Adrenal gland (tissue), 12 donors: ENCODE data around the gene IL10. TPM values are rescaled to one million over a fixed set of nuclear protein-coding genes. Genes with fewer than 3 reads are reported as not detected.

Experiments
- DNase-seq, 7 donors: peaks; one replicate each; pipeline ENCODE4 v3.0.0-alpha.2; 2019 to 2020
- H3K27ac ChIP-seq, 5 donors: fragments of 200-600 bp; sonication (generic) in 4 of 5; 1 replicate in 3 of 5; 2 replicates in 2 of 5; pipeline versions ENCODE4 v1.5.1 to v1.8.0; 2016 to 2020; ENCODE audit warnings: mild to moderate bottlenecking in 1 of 5
- H3K27me3 ChIP-seq: fragments of 200-600 bp; 2 replicates; pipeline ENCODE4 v1.8.0; 2021
- H3K36me3 ChIP-seq, 2 donors: fragments of 200-600 bp; replicated peaks in 1 of 2; 1 replicate in 1 of 2; 2 replicates in 1 of 2; pipeline versions ENCODE4 v1.5.1 to v1.8.0; 2018 to 2022
- H3K4me1 ChIP-seq, 2 donors: fragments of 200-600 bp; replicated peaks in 1 of 2; 1 replicate in 1 of 2; 2 replicates in 1 of 2; pipeline versions ENCODE4 v1.5.1 to v1.8.0; 2018 to 2021
- H3K4me3 ChIP-seq, 4 donors: fragments of 200-600 bp; sonication (generic) in 3 of 4; one replicate each; pipeline ENCODE4 v1.5.1; 2016 to 2018
- H3K9me3 ChIP-seq, 3 donors: fragments of 200-600 bp; sonication (generic) in 1 of 3; replicated peaks in 1 of 3; 1 replicate in 2 of 3; 2 replicates in 1 of 3; pipeline versions ENCODE4 v1.5.1 to v1.8.0; 2016 to 2021
- POLR2A ChIP-seq, 2 donors: fragments of 450-650 bp; IDR thresholded peaks; one replicate each; pipeline ENCODE4 v1.6.1; 2017; ENCODE audit warnings: antibody characterized with exemption in 2 of 2, mild to moderate bottlenecking in 2 of 2, moderate library complexity in 1 of 2
- WGBS, 4 donors: extraction: QIAGEN DNeasy Blood & Tissue Kit in 2 of 4; methylation state at CpG; one replicate each; pipeline versions ENCODE4 v1.1.5 to v1.1.7; 2013 to 2017; 5-methylcytosine and 5-hydroxymethylcytosine counted together
- intact Hi-C, 2 donors: fragments of 100-400 bp; cut with DNase I; formaldehyde crosslinking; loops; one replicate each; pipeline versions ENCODE4 v1.14.1 to v1.15.0; 2022 to 2023
- polyA plus RNA-seq, 3 donors: library from polyadenylated mRNA; stranded (reverse); fragments of 200-250 nt in 2 of 3; fragments of 350-450 nt in 1 of 3; fragmentation: Illumina TruSeq in 1 of 3; extraction: RNeasy Lipid Tissue Mini Kit (QIAGEN cat#74804) in 1 of 3; gene quantifications; one replicate each; pipeline ENCODE4 v1.2.3, GENCODE V29; 2013 to 2014
- total RNA-seq, 9 donors: library from RNA; depleted of rRNA in 4 of 9; stranded (reverse); fragments of >200 nt in 4 of 9; fragments of 120-200 nt in 1 of 9; fragmentation: NEBNext Ultra II Directional in 1 of 9; extraction: Animal tissue kit (Norgen Biotek cat#: 25700) in 1 of 9; gene quantifications; one replicate each; pipeline versions ENCODE4 v1.1.0 to v1.2.4, GENCODE V29; 2013 to 2023
- TF ChIP-seq, protein P1 (sequence below), 6 experiments: fragments of 450-650 bp in 4 of 6; fragments of 200-600 bp in 2 of 6; sonication (generic) in 1 of 6; IDR thresholded peaks; 1 replicate in 5 of 6; 2 replicates in 1 of 6; pipeline versions ENCODE4 v1.5.1 to v1.8.0; 2016 to 2021; ENCODE audit warnings: antibody characterized with exemption in 6 of 6, mild to moderate bottlenecking in 2 of 6, moderate library complexity in 1 of 6
- donor health status: healthy with polysubstance abuse.
- donor health status: Bipolar disorder and iron deficiency.
- donor health status: DM: yes; HTN: yes; CAD: no.
- donor health status: DM: no; HTN: no; CAD: no.
- donor health status: DM: no; HTN: no; CAD: no.
- donor health status: DM: yes; HTN: yes; CAD: no.

The IL10 gene
- total and polyA plus RNA-seq, 12 donors = 0.33 to 8.5 (median 2.9) TPM

- Histone ChIP-seq H3K27ac (no peak overlapping the region), H3K4me1 (no peaks in the 10 kb centered on the region), H3K27me3 (peaks cover 3% of the 10 kb centered on the region), H3K9me3 (no peaks in the 10 kb centered on the region), H3K4me3 (no peak overlapping the region), H3K36me3 (no peaks in the 10 kb centered on the region)
- no peak for DNase-seq
- 63 to 73% (median 70%) methylated on average over 6 of the region's 6 CpGs for WGBS, 4 donors
- TF ChIP-seq POLR2A (IDR thresholded peaks at IDR 0.05) = no peak
- TF ChIP-seq, protein P1, sequence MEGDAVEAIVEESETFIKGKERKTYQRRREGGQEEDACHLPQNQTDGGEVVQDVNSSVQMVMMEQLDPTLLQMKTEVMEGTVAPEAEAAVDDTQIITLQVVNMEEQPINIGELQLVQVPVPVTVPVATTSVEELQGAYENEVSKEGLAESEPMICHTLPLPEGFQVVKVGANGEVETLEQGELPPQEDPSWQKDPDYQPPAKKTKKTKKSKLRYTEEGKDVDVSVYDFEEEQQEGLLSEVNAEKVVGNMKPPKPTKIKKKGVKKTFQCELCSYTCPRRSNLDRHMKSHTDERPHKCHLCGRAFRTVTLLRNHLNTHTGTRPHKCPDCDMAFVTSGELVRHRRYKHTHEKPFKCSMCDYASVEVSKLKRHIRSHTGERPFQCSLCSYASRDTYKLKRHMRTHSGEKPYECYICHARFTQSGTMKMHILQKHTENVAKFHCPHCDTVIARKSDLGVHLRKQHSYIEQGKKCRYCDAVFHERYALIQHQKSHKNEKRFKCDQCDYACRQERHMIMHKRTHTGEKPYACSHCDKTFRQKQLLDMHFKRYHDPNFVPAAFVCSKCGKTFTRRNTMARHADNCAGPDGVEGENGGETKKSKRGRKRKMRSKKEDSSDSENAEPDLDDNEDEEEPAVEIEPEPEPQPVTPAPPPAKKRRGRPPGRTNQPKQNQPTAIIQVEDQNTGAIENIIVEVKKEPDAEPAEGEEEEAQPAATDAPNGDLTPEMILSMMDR (IDR thresholded peaks at IDR 0.05) = peak in 1 of 6 experiments; percentile 25
- intact Hi-C loops = no loop called here
Measured at GRCh38 chr1:206761159-206761768, 11.0 kb downstream of the IL10 start.

- no peaks in the 10 kb centered on the region for H3K36me3 ChIP-seq
- TF ChIP-seq POLR2A (IDR thresholded peaks at IDR 0.05) = no peak
- TF ChIP-seq, protein P1 (IDR thresholded peaks at IDR 0.05) = no peak
- DNase-seq = no peak
- peaks cover 3% of the 10 kb centered on the region for H3K27me3 ChIP-seq
- intact Hi-C loops = no loop called here
- no peaks in the 10 kb centered on the region for H3K9me3 ChIP-seq
- H3K4me3 ChIP-seq = no peak overlapping the region
- H3K4me1 ChIP-seq = no peaks in the 10 kb centered on the region
- H3K27ac ChIP-seq = no peak overlapping the region
- WGBS, 4 donors = 61 to 84% (median 72%) methylated on average over 1 of the region's 1 CpG
Measured at GRCh38 chr1:206760590-206760989, 11.7 kb downstream of the IL10 start.

- 71 to 80% (median 75%) methylated on average over 13 of the region's 13 CpGs for WGBS, 4 donors
- Histone ChIP-seq H3K4me3 (no peak overlapping the region), H3K27ac (no peak overlapping the region), H3K27me3 (peaks cover 3% of the 10 kb centered on the region), H3K4me1 (no peaks in the 10 kb centered on the region), H3K36me3 (no peaks in the 10 kb centered on the region), H3K9me3 (no peaks in the 10 kb centered on the region)
- intact Hi-C loops = no loop called here
- TF ChIP-seq, protein P1 (IDR thresholded peaks at IDR 0.05) = no peak
- no peak for TF ChIP-seq POLR2A (IDR thresholded peaks at IDR 0.05)
- no peak for DNase-seq
Measured at GRCh38 chr1:206757524-206758266, 14.6 kb downstream of the IL10 start.

DNA sequence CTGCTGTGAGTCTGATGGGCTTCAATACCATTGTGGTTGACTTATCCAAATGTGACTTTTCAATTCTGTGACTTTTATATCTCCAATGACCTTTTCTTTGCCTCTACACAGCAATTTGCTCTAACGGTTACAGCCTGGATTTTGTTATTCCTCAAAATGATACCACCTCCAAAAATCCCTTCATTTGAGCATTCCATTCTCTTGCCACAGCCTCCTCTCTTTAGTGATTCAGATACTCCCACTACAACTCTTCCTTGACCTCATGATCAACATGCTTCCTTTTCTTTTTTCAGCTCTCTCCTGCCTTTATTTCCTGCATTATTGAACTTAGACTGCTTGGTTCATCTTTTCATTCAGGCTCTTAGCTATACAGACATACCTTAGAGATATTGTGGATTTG lies 18.3 kb downstream of the IL10 start:
- no peak for DNase-seq
- intact Hi-C loops = no loop called here
- Histone ChIP-seq H3K27me3 (no peaks in the 10 kb centered on the region), H3K4me1 (no peaks in the 10 kb centered on the region), H3K9me3 (no peaks in the 10 kb centered on the region), H3K4me3 (no peak overlapping the region), H3K27ac (no peak overlapping the region), H3K36me3 (no peaks in the 10 kb centered on the region)
- no peak for TF ChIP-seq POLR2A (IDR thresholded peaks at IDR 0.05)
- TF ChIP-seq, protein P1 (IDR thresholded peaks at IDR 0.05) = no peak
- WGBS, 4 donors = 53 to 68% (median 56%) methylated on average over 1 of the region's 1 CpG
